Liver (tissue), 9 donors: ENCODE results near the gene SLC8A1. TPM values are rescaled to one million over a fixed set of nuclear protein-coding genes. Genes with fewer than 3 reads are reported as not detected.

ENCODE experiments used
- DNase-seq: peaks from one replicate; pipeline ENCODE4 v3.0.0-alpha.2; 2017; ENCODE audit warnings: low spot score
- H3K27ac ChIP-seq, 2 donors: one replicate each; pipeline ENCODE4 v1.7.0; 2013; ENCODE audit warnings: inconsistent platforms in 2 of 2, low read length in 2 of 2, control low read depth in 1 of 2, low read depth in 1 of 2, mild to moderate bottlenecking in 1 of 2
- H3K27me3 ChIP-seq, 4 donors: one replicate each; pipeline versions ENCODE4 v1.6.1 to v1.7.0; 2013; ENCODE audit warnings: low read length in 3 of 4, inconsistent platforms in 1 of 4, mild to moderate bottlenecking in 1 of 4, moderate library complexity in 1 of 4; ENCODE audit not compliant: control insufficient read depth in 4 of 4, insufficient read depth in 4 of 4
- H3K36me3 ChIP-seq, 4 donors: one replicate each; pipeline versions ENCODE4 v1.6.1 to v1.7.0; 2013; ENCODE audit warnings: low read length in 3 of 4, mild to moderate bottlenecking in 3 of 4, low read depth in 1 of 4, moderate library complexity in 1 of 4; ENCODE audit not compliant: control insufficient read depth in 4 of 4, insufficient read depth in 3 of 4
- H3K4me1 ChIP-seq, 4 donors: one replicate each; pipeline versions ENCODE4 v1.6.1 to v1.7.0; 2013; ENCODE audit warnings: low read length in 3 of 4, mild to moderate bottlenecking in 3 of 4, moderate library complexity in 1 of 4; ENCODE audit not compliant: control insufficient read depth in 4 of 4, insufficient read depth in 4 of 4
- H3K4me3 ChIP-seq, 3 donors: one replicate each; pipeline versions ENCODE4 v1.6.1 to v1.7.0; 2013; ENCODE audit warnings: low read length in 3 of 3, control low read depth in 1 of 3, low read depth in 1 of 3, mild to moderate bottlenecking in 1 of 3
- H3K9ac ChIP-seq, 2 donors: one replicate each; pipeline ENCODE4 v1.7.0; 2013; ENCODE audit warnings: low read length in 2 of 2, mild to moderate bottlenecking in 2 of 2, moderate library complexity in 2 of 2, control low read depth in 1 of 2, low read depth in 1 of 2
- H3K9me3 ChIP-seq, 4 donors: one replicate each; pipeline versions ENCODE4 v1.6.1 to v1.7.0; 2013; ENCODE audit warnings: low read length in 3 of 4; ENCODE audit not compliant: control insufficient read depth in 4 of 4
- ATF3 ChIP-seq: IDR thresholded peaks from 2 replicates; pipeline ENCODE4 v1.6.1; 2016; ENCODE audit warnings: antibody characterized with exemption
- CTCF ChIP-seq: fragments of 150-350 bp; IDR thresholded peaks from 2 replicates; pipeline ENCODE4 v1.5.1; 2017; ENCODE audit warnings: improper control_type of control experiment, low read depth, low read length; ENCODE audit not compliant: missing input control
- FOXA1 ChIP-seq: IDR thresholded peaks from 2 replicates; pipeline ENCODE4 v1.6.1; 2016; ENCODE audit warnings: antibody characterized with exemption
- FOXA2 ChIP-seq: IDR thresholded peaks from 2 replicates; pipeline ENCODE4 v1.6.1; 2016; ENCODE audit warnings: antibody characterized with exemption
- HNF4A ChIP-seq, 2 donors: conservative IDR thresholded peaks; 2 replicates each; pipeline ENCODE4 v1.6.1; 2016; ENCODE audit warnings: antibody characterized with exemption in 2 of 2, mild to moderate bottlenecking in 2 of 2
- HNF4G ChIP-seq: IDR thresholded peaks from 2 replicates; pipeline ENCODE4 v1.6.1; 2016; ENCODE audit warnings: antibody characterized with exemption
- JUND ChIP-seq, 2 donors: IDR thresholded peaks; 2 replicates each; pipeline ENCODE4 v1.6.1; 2016; ENCODE audit warnings: antibody characterized with exemption in 2 of 2
- NR2F2 ChIP-seq: IDR thresholded peaks from 2 replicates; pipeline ENCODE4 v1.6.1; 2016; ENCODE audit warnings: antibody characterized with exemption
- REST ChIP-seq: IDR thresholded peaks from 2 replicates; pipeline ENCODE4 v1.6.1; 2016; ENCODE audit warnings: antibody characterized with exemption, mild to moderate bottlenecking
- SP1 ChIP-seq: IDR thresholded peaks from 2 replicates; pipeline ENCODE4 v1.6.1; 2018; ENCODE audit warnings: antibody characterized with exemption, mild to moderate bottlenecking
- TAF1 ChIP-seq: conservative IDR thresholded peaks from 2 replicates; pipeline ENCODE4 v1.6.1; 2016; ENCODE audit warnings: antibody characterized with exemption, mild to moderate bottlenecking
- YY1 ChIP-seq: IDR thresholded peaks from 2 replicates; pipeline ENCODE4 v1.6.1; 2016; ENCODE audit warnings: antibody characterized with exemption, mild to moderate bottlenecking
- ZBTB33 ChIP-seq: IDR thresholded peaks from 2 replicates; pipeline ENCODE4 v1.6.1; 2016; ENCODE audit warnings: antibody characterized with exemption
- WGBS: extraction: QIAGEN DNeasy Blood & Tissue Kit; methylation state at CpG from one replicate; pipeline ENCODE4 v1.1.7; 2013; 5-methylcytosine and 5-hydroxymethylcytosine counted together
- polyA plus RNA-seq, 2 donors: library from polyadenylated mRNA; stranded (reverse) in 1 of 2; unstranded in 1 of 2; fragments of 200-250 nt in 1 of 2; fragments of >200 nt in 1 of 2; fragmentation: Nextera tagmentation in 1 of 2; extraction: Ambion mirVana in 1 of 2; gene quantifications; one replicate each; pipeline versions ENCODE4 v1.2.1 to v1.2.3, GENCODE V29; 2013 to 2015
- total RNA-seq, 2 donors: library from RNA; depleted of rRNA; stranded (reverse); fragments of >200 nt; gene quantifications; one replicate each; pipeline ENCODE4 v1.2.3, GENCODE V29; 2014
- donor health status: healthy.
- donor health status: healthy.
- donor health status: healthy.
- donor health status: healthy.
- donor health status: healthy.

Gene SLC8A1
- total and polyA plus RNA-seq, 4 donors, result 1.2 to 18.5 (median 8.2) TPM

- Histone ChIP-seq H3K4me1 (no peaks in the 10 kb centered on the region), H3K9me3 (no peaks in the 10 kb centered on the region), H3K36me3 (no peaks in the 10 kb centered on the region), H3K27me3 (peaks cover 0 to 2% (median 0%) of the 10 kb centered on the region in 4 donors), H3K4me3 (no peak overlapping the region), H3K9ac (no peak overlapping the region), H3K27ac (no peak overlapping the region)
- WGBS, result 81% methylated on average over 3 of the region's 3 CpGs
- TF ChIP-seq FOXA1 (no peak), TAF1 (no peak), SP1 (no peak), JUND (IDR thresholded peaks at IDR 0.05) (no peak), HNF4G (no peak), HNF4A (conservative IDR thresholded peaks at IDR 0.05) (no peak), REST (no peak), ZBTB33 (no peak), FOXA2 (no peak), YY1 (no peak), NR2F2 (no peak), ATF3 (no peak)
- no peak for DNase-seq
Measured at GRCh38 chr2:40355451-40355850, 96.4 kb downstream of the SLC8A1 start.

GRCh38 chr2:40353231-40353630, 98.7 kb downstream of the SLC8A1 start:
- H3K27ac ChIP-seq, result no peak overlapping the region
- H3K4me3 ChIP-seq, result no peak overlapping the region
- no peak for DNase-seq
- H3K36me3 ChIP-seq, result no peaks in the 10 kb centered on the region
- H3K9me3 ChIP-seq, result no peaks in the 10 kb centered on the region
- H3K27me3 ChIP-seq, result peaks cover 0 to 2% (median 0%) of the 10 kb centered on the region in 4 donors
- TF ChIP-seq TAF1 (no peak), CTCF (no peak), HNF4G (no peak), FOXA2 (no peak)
- no peaks in the 10 kb centered on the region for H3K4me1 ChIP-seq
- 76% methylated on average over 5 of the region's 5 CpGs for WGBS
- H3K9ac ChIP-seq, result no peak overlapping the region
